ENCODE measurements around the gene CDKN1A.

The CDKN1A gene

GRCh38 chr6:36633915-36634314, 44.6 kb upstream of the CDKN1A start (continued):
- no peak for TF ChIP-seq ZBTB10 (tag by site-specific recombination; IDR thresholded peaks at IDR 0.05)
- TF ChIP-seq, protein P1, sequence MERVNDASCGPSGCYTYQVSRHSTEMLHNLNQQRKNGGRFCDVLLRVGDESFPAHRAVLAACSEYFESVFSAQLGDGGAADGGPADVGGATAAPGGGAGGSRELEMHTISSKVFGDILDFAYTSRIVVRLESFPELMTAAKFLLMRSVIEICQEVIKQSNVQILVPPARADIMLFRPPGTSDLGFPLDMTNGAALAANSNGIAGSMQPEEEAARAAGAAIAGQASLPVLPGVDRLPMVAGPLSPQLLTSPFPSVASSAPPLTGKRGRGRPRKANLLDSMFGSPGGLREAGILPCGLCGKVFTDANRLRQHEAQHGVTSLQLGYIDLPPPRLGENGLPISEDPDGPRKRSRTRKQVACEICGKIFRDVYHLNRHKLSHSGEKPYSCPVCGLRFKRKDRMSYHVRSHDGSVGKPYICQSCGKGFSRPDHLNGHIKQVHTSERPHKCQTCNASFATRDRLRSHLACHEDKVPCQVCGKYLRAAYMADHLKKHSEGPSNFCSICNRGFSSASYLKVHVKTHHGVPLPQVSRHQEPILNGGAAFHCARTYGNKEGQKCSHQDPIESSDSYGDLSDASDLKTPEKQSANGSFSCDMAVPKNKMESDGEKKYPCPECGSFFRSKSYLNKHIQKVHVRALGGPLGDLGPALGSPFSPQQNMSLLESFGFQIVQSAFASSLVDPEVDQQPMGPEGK (tag by site-specific recombination; IDR thresholded peaks at IDR 0.05), result 0 out of 2 replicates have a peak, but pooled peaks have one; percentile 21
- TF ChIP-seq PRDM10 (tag by site-specific recombination; IDR thresholded peaks at IDR 0.05), result peak; percentile 51
- TF ChIP-seq ZNF792 (tag by site-specific recombination; IDR thresholded peaks at IDR 0.05), result no peak

- CTCF ChIA-PET, result interaction anchor here (0.6 to 1.6 kb wide), 4 partner anchors 10 to 326 kb away, joined by 3 to 4 read pairs (median 3); no protein-coding TSS in a partner anchor
- Histone ChIP-seq H3K4me3 (ENCODE audit: low read depth, low read length) (no peak overlapping the region), H3K9me3 (ENCODE audit: control insufficient read depth, insufficient read depth, low read depth, low read length) (no peaks in the 10 kb centered on the region), H3K4me1 (ENCODE audit: control insufficient read depth, insufficient read depth, low read length) (0 out of 2 replicates have a peak, but pooled peaks cover 3% of the 10 kb centered on the region), H3K27ac (ENCODE audit: extremely low read depth, low read depth, low read length) (peak overlapping the region; percentile 47), H3K36me3 (ENCODE audit: control insufficient read depth in 2 of 2, insufficient read depth in 1 of 2, low read length in 2 of 2) (no peaks in the 10 kb centered on the region)
- no peak for TF ChIP-seq MYNN (tag by site-specific recombination; IDR thresholded peaks at IDR 0.05; ENCODE audit: borderline replicate concordance)
- 0 out of 2 replicates have a peak, but pooled peaks have one; percentile 21 for TF ChIP-seq ZBTB17 (tag by site-specific recombination; IDR thresholded peaks at IDR 0.05)
- POLR2A ChIA-PET, result interaction anchor here (0.9 to 1.0 kb wide), 2 partner anchors 44 to 676 kb away, joined by 3 to 4 read pairs; partner anchors contain the start of gene CDKN1A
These were observed 44.0 kb upstream of the CDKN1A start for GRCh38 chr6:36634317-36635108.

DNA sequence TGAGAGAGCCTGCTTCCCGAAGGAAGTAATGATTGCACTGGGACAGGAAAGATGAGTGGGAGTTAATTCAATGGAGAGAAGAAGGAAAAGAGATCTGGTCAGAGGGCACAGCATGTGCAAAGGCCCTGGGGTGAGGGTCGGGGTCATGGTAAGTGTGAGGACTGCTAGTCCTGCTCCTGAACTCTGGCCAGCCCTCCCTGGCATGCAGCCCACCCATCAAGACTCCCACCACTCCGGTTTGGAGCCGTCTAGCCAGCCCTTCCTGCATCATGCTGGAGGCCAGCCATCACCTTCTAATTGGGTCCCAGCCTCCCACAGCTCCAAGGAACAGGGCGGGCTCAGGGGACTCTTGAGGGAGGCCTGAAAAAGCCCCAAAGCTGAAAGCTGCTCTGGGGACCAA, 42.2 kb upstream of the CDKN1A start:
- no peaks in the 10 kb centered on the region for H3K36me3 ChIP-seq (ENCODE audit: control insufficient read depth in 2 of 2, insufficient read depth in 1 of 2, low read length in 2 of 2)
- TF ChIP-seq ZNF623 (tag by site-specific recombination; IDR thresholded peaks at IDR 0.05) (peak; percentile 98), GFI1B (tag by site-specific recombination; IDR thresholded peaks at IDR 0.05) (no peak), ZNF645 (tag by site-specific recombination; IDR thresholded peaks at IDR 0.05) (no peak)
- ChIA-PET POLR2A (interaction anchor here (0.6 kb wide), 1 partner anchor 34 kb away, joined by 3 read pairs; no protein-coding TSS in a partner anchor), CTCF (interaction anchor here (0.7 to 1.7 kb wide), 5 partner anchors 13 to 130 kb away, joined by 3 to 5 read pairs (median 4); no protein-coding TSS in a partner anchor)
- no peak overlapping the region for H3K27ac ChIP-seq (ENCODE audit: extremely low read depth, low read depth, low read length)
- H3K9me3 ChIP-seq (ENCODE audit: control insufficient read depth, insufficient read depth, low read depth, low read length), result no peaks in the 10 kb centered on the region
- no peak overlapping the region for H3K4me3 ChIP-seq (ENCODE audit: low read depth, low read length)
- 0 out of 2 replicates have a peak, but pooled peaks cover 3% of the 10 kb centered on the region for H3K4me1 ChIP-seq (ENCODE audit: control insufficient read depth, insufficient read depth, low read length)
